ENCODE data around the gene NCAM2.

DNA sequence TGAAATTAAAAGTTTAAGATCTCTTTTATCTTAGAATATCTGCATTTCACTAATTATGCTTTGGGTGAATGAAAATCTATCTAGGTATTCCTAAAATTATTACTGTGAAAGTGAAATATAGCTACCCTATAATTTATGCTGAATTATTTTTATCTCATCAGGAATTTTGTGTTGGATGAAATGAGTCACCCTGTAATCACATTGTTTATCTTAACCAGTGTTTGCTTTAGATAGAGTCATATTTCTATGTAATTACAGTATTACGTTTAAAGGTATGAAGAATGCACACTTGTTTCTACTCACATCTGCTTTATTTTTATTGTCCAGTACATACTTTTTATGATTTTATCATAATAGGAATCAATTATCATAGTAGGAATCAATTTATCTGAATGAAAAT is 249.2 kb downstream of the NCAM2 start:
- TF ChIP-seq, protein P1, sequence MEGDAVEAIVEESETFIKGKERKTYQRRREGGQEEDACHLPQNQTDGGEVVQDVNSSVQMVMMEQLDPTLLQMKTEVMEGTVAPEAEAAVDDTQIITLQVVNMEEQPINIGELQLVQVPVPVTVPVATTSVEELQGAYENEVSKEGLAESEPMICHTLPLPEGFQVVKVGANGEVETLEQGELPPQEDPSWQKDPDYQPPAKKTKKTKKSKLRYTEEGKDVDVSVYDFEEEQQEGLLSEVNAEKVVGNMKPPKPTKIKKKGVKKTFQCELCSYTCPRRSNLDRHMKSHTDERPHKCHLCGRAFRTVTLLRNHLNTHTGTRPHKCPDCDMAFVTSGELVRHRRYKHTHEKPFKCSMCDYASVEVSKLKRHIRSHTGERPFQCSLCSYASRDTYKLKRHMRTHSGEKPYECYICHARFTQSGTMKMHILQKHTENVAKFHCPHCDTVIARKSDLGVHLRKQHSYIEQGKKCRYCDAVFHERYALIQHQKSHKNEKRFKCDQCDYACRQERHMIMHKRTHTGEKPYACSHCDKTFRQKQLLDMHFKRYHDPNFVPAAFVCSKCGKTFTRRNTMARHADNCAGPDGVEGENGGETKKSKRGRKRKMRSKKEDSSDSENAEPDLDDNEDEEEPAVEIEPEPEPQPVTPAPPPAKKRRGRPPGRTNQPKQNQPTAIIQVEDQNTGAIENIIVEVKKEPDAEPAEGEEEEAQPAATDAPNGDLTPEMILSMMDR (IDR thresholded peaks at IDR 0.05), result no peak
- TF ChIP-seq POLR2A (IDR thresholded peaks at IDR 0.05; ENCODE audit: low read depth), result no peak

Measured in esophagus muscularis mucosa (tissue), 3 donors.